Liver (tissue), 9 donors: ENCODE data around the gene HMGCS1. TPM values are rescaled to one million over a fixed set of nuclear protein-coding genes. Genes with fewer than 3 reads are reported as not detected.

ENCODE experiments used
- DNase-seq: peaks from one replicate; pipeline ENCODE4 v3.0.0-alpha.2; 2017; ENCODE audit warnings: low spot score
- H3K27ac ChIP-seq, 2 donors: one replicate each; pipeline ENCODE4 v1.7.0; 2013; ENCODE audit warnings: inconsistent platforms in 2 of 2, low read length in 2 of 2, control low read depth in 1 of 2, low read depth in 1 of 2, mild to moderate bottlenecking in 1 of 2
- H3K27me3 ChIP-seq, 4 donors: one replicate each; pipeline versions ENCODE4 v1.6.1 to v1.7.0; 2013; ENCODE audit warnings: low read length in 3 of 4, inconsistent platforms in 1 of 4, mild to moderate bottlenecking in 1 of 4, moderate library complexity in 1 of 4; ENCODE audit not compliant: control insufficient read depth in 4 of 4, insufficient read depth in 4 of 4
- H3K36me3 ChIP-seq, 4 donors: one replicate each; pipeline versions ENCODE4 v1.6.1 to v1.7.0; 2013; ENCODE audit warnings: low read length in 3 of 4, mild to moderate bottlenecking in 3 of 4, low read depth in 1 of 4, moderate library complexity in 1 of 4; ENCODE audit not compliant: control insufficient read depth in 4 of 4, insufficient read depth in 3 of 4
- H3K4me1 ChIP-seq, 4 donors: one replicate each; pipeline versions ENCODE4 v1.6.1 to v1.7.0; 2013; ENCODE audit warnings: low read length in 3 of 4, mild to moderate bottlenecking in 3 of 4, moderate library complexity in 1 of 4; ENCODE audit not compliant: control insufficient read depth in 4 of 4, insufficient read depth in 4 of 4
- H3K4me3 ChIP-seq, 3 donors: one replicate each; pipeline versions ENCODE4 v1.6.1 to v1.7.0; 2013; ENCODE audit warnings: low read length in 3 of 3, control low read depth in 1 of 3, low read depth in 1 of 3, mild to moderate bottlenecking in 1 of 3
- H3K9ac ChIP-seq, 2 donors: one replicate each; pipeline ENCODE4 v1.7.0; 2013; ENCODE audit warnings: low read length in 2 of 2, mild to moderate bottlenecking in 2 of 2, moderate library complexity in 2 of 2, control low read depth in 1 of 2, low read depth in 1 of 2
- H3K9me3 ChIP-seq, 4 donors: one replicate each; pipeline versions ENCODE4 v1.6.1 to v1.7.0; 2013; ENCODE audit warnings: low read length in 3 of 4; ENCODE audit not compliant: control insufficient read depth in 4 of 4
- EGR1 ChIP-seq, 2 donors: IDR thresholded peaks; 2 replicates each; pipeline ENCODE4 v1.6.1; 2016 to 2018; ENCODE audit warnings: antibody characterized with exemption in 2 of 2, low read depth in 2 of 2
- FOXA1 ChIP-seq: IDR thresholded peaks from 2 replicates; pipeline ENCODE4 v1.6.1; 2016; ENCODE audit warnings: antibody characterized with exemption
- FOXA2 ChIP-seq: IDR thresholded peaks from 2 replicates; pipeline ENCODE4 v1.6.1; 2016; ENCODE audit warnings: antibody characterized with exemption
- GABPA ChIP-seq, 2 donors: IDR thresholded peaks in 1 of 2; conservative IDR thresholded peaks in 1 of 2; 2 replicates each; pipeline ENCODE4 v1.6.1; 2016; ENCODE audit warnings: antibody characterized with exemption in 2 of 2, mild to moderate bottlenecking in 1 of 2, moderate library complexity in 1 of 2
- HNF4A ChIP-seq, 2 donors: conservative IDR thresholded peaks; 2 replicates each; pipeline ENCODE4 v1.6.1; 2016; ENCODE audit warnings: antibody characterized with exemption in 2 of 2, mild to moderate bottlenecking in 2 of 2
- HNF4G ChIP-seq: IDR thresholded peaks from 2 replicates; pipeline ENCODE4 v1.6.1; 2016; ENCODE audit warnings: antibody characterized with exemption
- JUND ChIP-seq, 2 donors: IDR thresholded peaks; 2 replicates each; pipeline ENCODE4 v1.6.1; 2016; ENCODE audit warnings: antibody characterized with exemption in 2 of 2
- RAD21 ChIP-seq, 2 donors: IDR thresholded peaks; 2 replicates each; pipeline ENCODE4 v1.6.1; 2016; ENCODE audit warnings: antibody characterized with exemption in 2 of 2, mild to moderate bottlenecking in 2 of 2
- RXRA ChIP-seq, 2 donors: IDR thresholded peaks; 2 replicates each; pipeline ENCODE4 v1.6.1; 2017 to 2018; ENCODE audit warnings: antibody characterized with exemption in 2 of 2, mild to moderate bottlenecking in 1 of 2
- SP1 ChIP-seq: IDR thresholded peaks from 2 replicates; pipeline ENCODE4 v1.6.1; 2018; ENCODE audit warnings: antibody characterized with exemption, mild to moderate bottlenecking
- TAF1 ChIP-seq: conservative IDR thresholded peaks from 2 replicates; pipeline ENCODE4 v1.6.1; 2016; ENCODE audit warnings: antibody characterized with exemption, mild to moderate bottlenecking
- YY1 ChIP-seq: IDR thresholded peaks from 2 replicates; pipeline ENCODE4 v1.6.1; 2016; ENCODE audit warnings: antibody characterized with exemption, mild to moderate bottlenecking
- WGBS: extraction: QIAGEN DNeasy Blood & Tissue Kit; methylation state at CpG from one replicate; pipeline ENCODE4 v1.1.7; 2013; 5-methylcytosine and 5-hydroxymethylcytosine counted together
- polyA plus RNA-seq, 2 donors: library from polyadenylated mRNA; stranded (reverse) in 1 of 2; unstranded in 1 of 2; fragments of 200-250 nt in 1 of 2; fragments of >200 nt in 1 of 2; fragmentation: Nextera tagmentation in 1 of 2; extraction: Ambion mirVana in 1 of 2; gene quantifications; one replicate each; pipeline versions ENCODE4 v1.2.1 to v1.2.3, GENCODE V29; 2013 to 2015
- total RNA-seq, 2 donors: library from RNA; depleted of rRNA; stranded (reverse); fragments of >200 nt; gene quantifications; one replicate each; pipeline ENCODE4 v1.2.3, GENCODE V29; 2014
- TF ChIP-seq, protein P1 (sequence below): IDR thresholded peaks from 2 replicates; pipeline ENCODE4 v1.6.1; 2016; ENCODE audit warnings: antibody characterized with exemption, mild to moderate bottlenecking
- TF ChIP-seq, protein P2 (sequence below): fragments of 150-350 bp; IDR thresholded peaks from 2 replicates; pipeline ENCODE4 v1.5.1; 2017; ENCODE audit warnings: improper control_type of control experiment, low read depth, low read length; ENCODE audit not compliant: missing input control
- TF ChIP-seq, protein P3 (sequence below): IDR thresholded peaks from 2 replicates; pipeline ENCODE4 v1.6.1; 2016; ENCODE audit warnings: antibody characterized with exemption
- TF ChIP-seq, protein P4 (sequence below): IDR thresholded peaks from 2 replicates; pipeline ENCODE4 v1.6.1; 2016; ENCODE audit warnings: antibody characterized with exemption
- donor health status: healthy.
- donor health status: healthy.
- donor health status: healthy.
- donor health status: healthy.
- donor health status: healthy.

The HMGCS1 gene
- total and polyA plus RNA-seq, 4 donors, result 41.7 to 878 (median 286) TPM

DNA sequence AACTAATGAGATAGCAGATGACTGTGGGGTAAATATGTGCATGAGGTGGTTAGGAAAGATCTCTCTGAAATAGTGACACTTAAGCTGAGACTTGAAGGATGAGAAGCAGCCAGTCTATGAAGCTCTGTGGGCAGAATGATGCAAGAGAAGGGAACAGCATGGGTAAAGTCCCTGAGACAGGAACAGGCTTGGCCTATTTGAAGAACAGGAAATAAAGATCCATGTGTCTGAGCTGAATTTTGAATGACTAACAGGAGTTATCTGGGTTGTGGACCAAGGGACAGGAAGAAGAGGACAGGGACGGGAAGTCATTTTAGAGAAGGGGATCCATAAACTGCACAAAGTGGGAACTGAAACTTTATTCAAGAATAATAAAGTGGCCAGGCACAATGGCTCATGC, 25.6 kb upstream of the HMGCS1 start:
- DNase-seq, result no peak
- H3K9me3 ChIP-seq, result peaks cover 0 to 3% (median 3%) of the 10 kb centered on the region in 4 donors
- no peaks in the 10 kb centered on the region for H3K4me1 ChIP-seq
- H3K4me3 ChIP-seq, result no peak overlapping the region
- no peaks in the 10 kb centered on the region for H3K27me3 ChIP-seq
- no peak overlapping the region for H3K27ac ChIP-seq
- TF ChIP-seq FOXA2 (no peak), RAD21 (IDR thresholded peaks at IDR 0.05) (no peak), FOXA1 (no peak), RXRA (IDR thresholded peaks at IDR 0.05) (no peak), TAF1 (no peak), GABPA (IDR thresholded peaks at IDR 0.05 in 1 of 2, conservative IDR thresholded peaks at IDR 0.05 in 1 of 2) (no peak), HNF4G (no peak), EGR1 (IDR thresholded peaks at IDR 0.05; ENCODE audit: low read depth in 2 of 2) (no peak), HNF4A (conservative IDR thresholded peaks at IDR 0.05) (no peak)
- TF ChIP-seq, protein P1, sequence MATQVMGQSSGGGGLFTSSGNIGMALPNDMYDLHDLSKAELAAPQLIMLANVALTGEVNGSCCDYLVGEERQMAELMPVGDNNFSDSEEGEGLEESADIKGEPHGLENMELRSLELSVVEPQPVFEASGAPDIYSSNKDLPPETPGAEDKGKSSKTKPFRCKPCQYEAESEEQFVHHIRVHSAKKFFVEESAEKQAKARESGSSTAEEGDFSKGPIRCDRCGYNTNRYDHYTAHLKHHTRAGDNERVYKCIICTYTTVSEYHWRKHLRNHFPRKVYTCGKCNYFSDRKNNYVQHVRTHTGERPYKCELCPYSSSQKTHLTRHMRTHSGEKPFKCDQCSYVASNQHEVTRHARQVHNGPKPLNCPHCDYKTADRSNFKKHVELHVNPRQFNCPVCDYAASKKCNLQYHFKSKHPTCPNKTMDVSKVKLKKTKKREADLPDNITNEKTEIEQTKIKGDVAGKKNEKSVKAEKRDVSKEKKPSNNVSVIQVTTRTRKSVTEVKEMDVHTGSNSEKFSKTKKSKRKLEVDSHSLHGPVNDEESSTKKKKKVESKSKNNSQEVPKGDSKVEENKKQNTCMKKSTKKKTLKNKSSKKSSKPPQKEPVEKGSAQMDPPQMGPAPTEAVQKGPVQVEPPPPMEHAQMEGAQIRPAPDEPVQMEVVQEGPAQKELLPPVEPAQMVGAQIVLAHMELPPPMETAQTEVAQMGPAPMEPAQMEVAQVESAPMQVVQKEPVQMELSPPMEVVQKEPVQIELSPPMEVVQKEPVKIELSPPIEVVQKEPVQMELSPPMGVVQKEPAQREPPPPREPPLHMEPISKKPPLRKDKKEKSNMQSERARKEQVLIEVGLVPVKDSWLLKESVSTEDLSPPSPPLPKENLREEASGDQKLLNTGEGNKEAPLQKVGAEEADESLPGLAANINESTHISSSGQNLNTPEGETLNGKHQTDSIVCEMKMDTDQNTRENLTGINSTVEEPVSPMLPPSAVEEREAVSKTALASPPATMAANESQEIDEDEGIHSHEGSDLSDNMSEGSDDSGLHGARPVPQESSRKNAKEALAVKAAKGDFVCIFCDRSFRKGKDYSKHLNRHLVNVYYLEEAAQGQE, result no peak
- TF ChIP-seq, protein P2, sequence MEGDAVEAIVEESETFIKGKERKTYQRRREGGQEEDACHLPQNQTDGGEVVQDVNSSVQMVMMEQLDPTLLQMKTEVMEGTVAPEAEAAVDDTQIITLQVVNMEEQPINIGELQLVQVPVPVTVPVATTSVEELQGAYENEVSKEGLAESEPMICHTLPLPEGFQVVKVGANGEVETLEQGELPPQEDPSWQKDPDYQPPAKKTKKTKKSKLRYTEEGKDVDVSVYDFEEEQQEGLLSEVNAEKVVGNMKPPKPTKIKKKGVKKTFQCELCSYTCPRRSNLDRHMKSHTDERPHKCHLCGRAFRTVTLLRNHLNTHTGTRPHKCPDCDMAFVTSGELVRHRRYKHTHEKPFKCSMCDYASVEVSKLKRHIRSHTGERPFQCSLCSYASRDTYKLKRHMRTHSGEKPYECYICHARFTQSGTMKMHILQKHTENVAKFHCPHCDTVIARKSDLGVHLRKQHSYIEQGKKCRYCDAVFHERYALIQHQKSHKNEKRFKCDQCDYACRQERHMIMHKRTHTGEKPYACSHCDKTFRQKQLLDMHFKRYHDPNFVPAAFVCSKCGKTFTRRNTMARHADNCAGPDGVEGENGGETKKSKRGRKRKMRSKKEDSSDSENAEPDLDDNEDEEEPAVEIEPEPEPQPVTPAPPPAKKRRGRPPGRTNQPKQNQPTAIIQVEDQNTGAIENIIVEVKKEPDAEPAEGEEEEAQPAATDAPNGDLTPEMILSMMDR, result no peak
- H3K9ac ChIP-seq, result no peak overlapping the region
- no peaks in the 10 kb centered on the region for H3K36me3 ChIP-seq
- WGBS, result 71% methylated on average over 1 of the region's 1 CpG

DNA sequence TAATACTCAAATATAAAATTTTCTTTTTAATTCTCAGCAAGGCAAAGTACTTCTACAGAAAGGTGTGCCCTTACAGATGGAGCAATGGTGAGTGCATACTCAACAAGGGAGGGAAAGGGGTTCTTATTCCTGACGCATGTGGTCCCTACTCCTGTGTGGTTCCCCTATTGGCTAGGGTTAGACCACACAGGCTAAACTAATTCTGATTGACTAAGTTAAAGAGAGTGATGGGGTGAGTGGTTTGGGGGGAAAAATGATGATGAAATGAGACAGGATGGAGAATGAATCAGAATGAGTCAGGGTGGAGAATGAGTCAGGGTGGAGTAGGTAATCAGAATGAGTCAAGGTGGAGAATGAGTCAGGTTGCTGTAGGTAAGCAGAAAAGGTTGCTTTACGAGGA, 22.9 kb upstream of the HMGCS1 start:
- H3K4me3 ChIP-seq, result no peak overlapping the region
- no peaks in the 10 kb centered on the region for H3K27me3 ChIP-seq
- H3K9ac ChIP-seq, result no peak overlapping the region
- no peaks in the 10 kb centered on the region for H3K36me3 ChIP-seq
- H3K9me3 ChIP-seq, result peaks cover 0 to 3% (median 3%) of the 10 kb centered on the region in 4 donors
- no peak for DNase-seq
- H3K4me1 ChIP-seq, result no peaks in the 10 kb centered on the region
- 90% methylated on average over 2 of the region's 2 CpGs for WGBS
- no peak overlapping the region for H3K27ac ChIP-seq
- no peak for TF ChIP-seq JUND (IDR thresholded peaks at IDR 0.05)

DNA sequence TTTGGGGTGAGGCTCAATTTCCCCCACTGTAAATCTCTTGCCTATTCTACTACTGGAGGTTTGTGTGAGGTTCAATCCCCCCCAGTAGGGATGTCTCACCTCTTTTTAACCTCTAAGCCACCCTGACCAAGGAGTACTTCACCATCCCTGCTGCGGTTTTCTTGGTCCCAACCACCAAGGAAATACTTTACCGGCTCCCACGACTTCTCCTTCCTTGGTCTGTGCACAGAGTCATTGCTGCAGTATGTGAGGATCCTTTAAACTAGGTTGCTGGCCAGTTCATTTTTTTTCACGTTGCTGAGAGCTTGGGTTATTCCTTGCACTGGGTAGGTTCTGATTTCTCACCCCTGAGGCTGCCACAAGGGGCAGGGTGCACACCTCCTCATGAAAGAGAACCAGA, 22.5 kb upstream of the HMGCS1 start:
- no peaks in the 10 kb centered on the region for H3K27me3 ChIP-seq
- no peaks in the 10 kb centered on the region for H3K36me3 ChIP-seq
- TF ChIP-seq SP1 (no peak), HNF4A (conservative IDR thresholded peaks at IDR 0.05) (no peak), FOXA2 (no peak), YY1 (no peak), JUND (IDR thresholded peaks at IDR 0.05) (no peak), GABPA (IDR thresholded peaks at IDR 0.05 in 1 of 2, conservative IDR thresholded peaks at IDR 0.05 in 1 of 2) (no peak), HNF4G (no peak), FOXA1 (no peak)
- TF ChIP-seq, protein P2, result no peak
- TF ChIP-seq, protein P3, sequence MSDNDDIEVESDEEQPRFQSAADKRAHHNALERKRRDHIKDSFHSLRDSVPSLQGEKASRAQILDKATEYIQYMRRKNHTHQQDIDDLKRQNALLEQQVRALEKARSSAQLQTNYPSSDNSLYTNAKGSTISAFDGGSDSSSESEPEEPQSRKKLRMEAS, result no peak
- TF ChIP-seq, protein P4, sequence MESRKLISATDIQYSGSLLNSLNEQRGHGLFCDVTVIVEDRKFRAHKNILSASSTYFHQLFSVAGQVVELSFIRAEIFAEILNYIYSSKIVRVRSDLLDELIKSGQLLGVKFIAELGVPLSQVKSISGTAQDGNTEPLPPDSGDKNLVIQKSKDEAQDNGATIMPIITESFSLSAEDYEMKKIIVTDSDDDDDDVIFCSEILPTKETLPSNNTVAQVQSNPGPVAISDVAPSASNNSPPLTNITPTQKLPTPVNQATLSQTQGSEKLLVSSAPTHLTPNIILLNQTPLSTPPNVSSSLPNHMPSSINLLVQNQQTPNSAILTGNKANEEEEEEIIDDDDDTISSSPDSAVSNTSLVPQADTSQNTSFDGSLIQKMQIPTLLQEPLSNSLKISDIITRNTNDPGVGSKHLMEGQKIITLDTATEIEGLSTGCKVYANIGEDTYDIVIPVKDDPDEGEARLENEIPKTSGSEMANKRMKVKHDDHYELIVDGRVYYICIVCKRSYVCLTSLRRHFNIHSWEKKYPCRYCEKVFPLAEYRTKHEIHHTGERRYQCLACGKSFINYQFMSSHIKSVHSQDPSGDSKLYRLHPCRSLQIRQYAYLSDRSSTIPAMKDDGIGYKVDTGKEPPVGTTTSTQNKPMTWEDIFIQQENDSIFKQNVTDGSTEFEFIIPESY, result no peak
- no peak overlapping the region for H3K4me3 ChIP-seq
- H3K4me1 ChIP-seq, result no peaks in the 10 kb centered on the region
- no peak overlapping the region for H3K27ac ChIP-seq
- 79% methylated on average over 4 of the region's 4 CpGs for WGBS
- H3K9ac ChIP-seq, result no peak overlapping the region
- DNase-seq, result no peak
- peaks cover 0 to 3% (median under 1%) of the 10 kb centered on the region in 4 donors for H3K9me3 ChIP-seq
